Glutamatergic neuron (in vitro differentiated cells): ENCODE data around the gene CCDC63. TPM values are rescaled to one million over a fixed set of nuclear protein-coding genes. Genes with fewer than 3 reads are reported as not detected.

Source experiments
- DNase-seq: peaks from one replicate; pipeline ENCODE4 v3.0.0; 2022
- H3K27ac Mint-ChIP-seq: one replicate; pipeline ENCODE4 v1.8.0; 2020; ENCODE audit warnings: mild to moderate bottlenecking, mixed read lengths, inconsistent platforms; ENCODE audit not compliant: unreplicated experiment
- H3K27me3 Mint-ChIP-seq: one replicate; pipeline ENCODE4 v1.8.0; 2020; ENCODE audit warnings: mild to moderate bottlenecking, moderate library complexity, mixed read lengths, inconsistent platforms; ENCODE audit not compliant: unreplicated experiment
- H3K36me3 Mint-ChIP-seq: one replicate; pipeline ENCODE4 v1.8.0; 2020; ENCODE audit warnings: mild to moderate bottlenecking, mixed read lengths, inconsistent platforms; ENCODE audit not compliant: unreplicated experiment
- H3K4me1 Mint-ChIP-seq: one replicate; pipeline ENCODE4 v1.8.0; 2020; ENCODE audit warnings: mild to moderate bottlenecking, low read depth, mixed read lengths, inconsistent platforms; ENCODE audit not compliant: unreplicated experiment
- H3K4me3 Mint-ChIP-seq: one replicate; pipeline ENCODE4 v1.8.0; 2020; ENCODE audit warnings: mild to moderate bottlenecking, mixed read lengths, inconsistent platforms; ENCODE audit not compliant: unreplicated experiment
- H3K9me3 Mint-ChIP-seq: one replicate; pipeline ENCODE4 v1.8.0; 2020; ENCODE audit warnings: mild to moderate bottlenecking, moderate library complexity, mixed read lengths, inconsistent platforms; ENCODE audit not compliant: unreplicated experiment
- total RNA-seq: library from RNA; stranded (reverse); fragmentation: NEBNext Ultra II Directional; extraction: Animal tissue kit (Norgen Biotek cat#: 25700); gene quantifications from one replicate; pipeline ENCODE4 v1.2.1, GENCODE V29; 2021; ENCODE audit not compliant: unreplicated experiment
- TF ChIP-seq, protein P1 (sequence below): fragments of 200-600 bp; sonication (generic); IDR thresholded peaks from one replicate; pipeline ENCODE4 v1.5.0; 2021; ENCODE audit not compliant: partially characterized antibody, unreplicated experiment

The CCDC63 gene
- total RNA-seq, 1 donor from 2014 or later = 0.32 TPM

DNA sequence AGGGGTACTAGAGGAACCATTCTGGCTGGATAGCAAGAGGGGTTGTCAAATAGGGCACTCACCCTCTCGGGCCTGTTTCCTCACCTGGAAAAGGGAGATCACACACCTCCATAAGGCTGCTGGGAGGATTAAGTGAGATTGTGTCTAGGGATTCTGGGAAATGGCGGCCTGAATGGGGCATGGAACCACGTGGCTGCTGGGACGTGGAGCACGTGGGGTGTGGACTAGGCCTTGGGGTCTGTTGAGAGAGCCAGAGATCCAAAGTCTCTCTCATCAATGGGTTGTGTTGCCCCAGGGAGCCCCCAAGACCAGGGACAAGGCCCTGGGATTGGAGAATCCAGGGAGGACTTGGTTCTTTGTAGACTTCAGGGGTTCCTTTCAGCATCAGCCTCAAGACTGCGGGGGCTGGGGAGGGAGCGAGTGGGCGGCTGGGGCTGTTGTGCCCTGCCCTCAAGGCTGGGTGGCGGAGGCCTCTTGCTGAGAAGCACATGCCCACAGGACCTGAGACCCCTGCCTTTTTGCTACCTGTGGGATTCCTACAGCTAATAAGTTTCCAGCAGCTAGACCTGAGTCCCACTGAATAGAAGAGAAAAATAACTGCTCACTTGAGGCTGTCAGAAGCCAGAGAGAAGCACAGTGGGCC, 77.0 kb downstream of the CCDC63 start:
- peaks cover 4% of the 10 kb centered on the region for H3K27me3 Mint-ChIP-seq
- no peak overlapping the region for H3K27ac Mint-ChIP-seq
- H3K4me1 Mint-ChIP-seq = no peaks in the 10 kb centered on the region
- no peak overlapping the region for H3K4me3 Mint-ChIP-seq
- no peaks in the 10 kb centered on the region for H3K36me3 Mint-ChIP-seq
- H3K9me3 Mint-ChIP-seq = peaks cover 2% of the 10 kb centered on the region
- TF ChIP-seq, protein P1, sequence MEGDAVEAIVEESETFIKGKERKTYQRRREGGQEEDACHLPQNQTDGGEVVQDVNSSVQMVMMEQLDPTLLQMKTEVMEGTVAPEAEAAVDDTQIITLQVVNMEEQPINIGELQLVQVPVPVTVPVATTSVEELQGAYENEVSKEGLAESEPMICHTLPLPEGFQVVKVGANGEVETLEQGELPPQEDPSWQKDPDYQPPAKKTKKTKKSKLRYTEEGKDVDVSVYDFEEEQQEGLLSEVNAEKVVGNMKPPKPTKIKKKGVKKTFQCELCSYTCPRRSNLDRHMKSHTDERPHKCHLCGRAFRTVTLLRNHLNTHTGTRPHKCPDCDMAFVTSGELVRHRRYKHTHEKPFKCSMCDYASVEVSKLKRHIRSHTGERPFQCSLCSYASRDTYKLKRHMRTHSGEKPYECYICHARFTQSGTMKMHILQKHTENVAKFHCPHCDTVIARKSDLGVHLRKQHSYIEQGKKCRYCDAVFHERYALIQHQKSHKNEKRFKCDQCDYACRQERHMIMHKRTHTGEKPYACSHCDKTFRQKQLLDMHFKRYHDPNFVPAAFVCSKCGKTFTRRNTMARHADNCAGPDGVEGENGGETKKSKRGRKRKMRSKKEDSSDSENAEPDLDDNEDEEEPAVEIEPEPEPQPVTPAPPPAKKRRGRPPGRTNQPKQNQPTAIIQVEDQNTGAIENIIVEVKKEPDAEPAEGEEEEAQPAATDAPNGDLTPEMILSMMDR = no peak
- DNase-seq = no peak

- Mint-ChIP-seq H3K4me3 (no peak overlapping the region), H3K9me3 (peaks cover 5% of the 10 kb centered on the region)
- DNase-seq = no peak
Measured at GRCh38 chr12:110927546-110927945, 80.8 kb downstream of the CCDC63 start.

GRCh38 chr12:110928700-110929099, 81.9 kb downstream of the CCDC63 start:
- TF ChIP-seq, protein P1 = no peak
- H3K4me3 Mint-ChIP-seq = no peak overlapping the region

More at GRCh38 chr12:110927546-110927945, 80.8 kb downstream of the CCDC63 start:
- H3K4me1 Mint-ChIP-seq = no peaks in the 10 kb centered on the region
- TF ChIP-seq, protein P1 = no peak
- H3K27ac Mint-ChIP-seq = no peak overlapping the region
- no peaks in the 10 kb centered on the region for H3K36me3 Mint-ChIP-seq
- H3K27me3 Mint-ChIP-seq = peaks cover 2% of the 10 kb centered on the region

GRCh38 chr12:110929818-110930217, 83.0 kb downstream of the CCDC63 start:
- H3K27ac Mint-ChIP-seq = no peak overlapping the region
- peaks cover 8% of the 10 kb centered on the region for H3K9me3 Mint-ChIP-seq
- DNase-seq = no peak
- TF ChIP-seq, protein P1 = no peak
- H3K27me3 Mint-ChIP-seq = peaks cover 4% of the 10 kb centered on the region
- no peaks in the 10 kb centered on the region for H3K4me1 Mint-ChIP-seq
- H3K36me3 Mint-ChIP-seq = no peaks in the 10 kb centered on the region
- no peak overlapping the region for H3K4me3 Mint-ChIP-seq

More at GRCh38 chr12:110928700-110929099, 81.9 kb downstream of the CCDC63 start:
- peaks cover 3% of the 10 kb centered on the region for H3K9me3 Mint-ChIP-seq
- no peak for DNase-seq
- H3K27ac Mint-ChIP-seq = no peak overlapping the region
- no peaks in the 10 kb centered on the region for H3K36me3 Mint-ChIP-seq
- H3K4me1 Mint-ChIP-seq = no peaks in the 10 kb centered on the region
- H3K27me3 Mint-ChIP-seq = peaks cover 4% of the 10 kb centered on the region
